ENCODE results near the gene SLC16A11. TPM values are rescaled to one million over a fixed set of nuclear protein-coding genes. Genes with fewer than 3 reads are reported as not detected.

Gene SLC16A11
- total and polyA plus RNA-seq, 10 of the 15 experiments (the other 5 are each of a cell fraction or from before 2014, with no cell fraction given): 0.11 to 2.7 (median 0.84) TPM

DNA sequence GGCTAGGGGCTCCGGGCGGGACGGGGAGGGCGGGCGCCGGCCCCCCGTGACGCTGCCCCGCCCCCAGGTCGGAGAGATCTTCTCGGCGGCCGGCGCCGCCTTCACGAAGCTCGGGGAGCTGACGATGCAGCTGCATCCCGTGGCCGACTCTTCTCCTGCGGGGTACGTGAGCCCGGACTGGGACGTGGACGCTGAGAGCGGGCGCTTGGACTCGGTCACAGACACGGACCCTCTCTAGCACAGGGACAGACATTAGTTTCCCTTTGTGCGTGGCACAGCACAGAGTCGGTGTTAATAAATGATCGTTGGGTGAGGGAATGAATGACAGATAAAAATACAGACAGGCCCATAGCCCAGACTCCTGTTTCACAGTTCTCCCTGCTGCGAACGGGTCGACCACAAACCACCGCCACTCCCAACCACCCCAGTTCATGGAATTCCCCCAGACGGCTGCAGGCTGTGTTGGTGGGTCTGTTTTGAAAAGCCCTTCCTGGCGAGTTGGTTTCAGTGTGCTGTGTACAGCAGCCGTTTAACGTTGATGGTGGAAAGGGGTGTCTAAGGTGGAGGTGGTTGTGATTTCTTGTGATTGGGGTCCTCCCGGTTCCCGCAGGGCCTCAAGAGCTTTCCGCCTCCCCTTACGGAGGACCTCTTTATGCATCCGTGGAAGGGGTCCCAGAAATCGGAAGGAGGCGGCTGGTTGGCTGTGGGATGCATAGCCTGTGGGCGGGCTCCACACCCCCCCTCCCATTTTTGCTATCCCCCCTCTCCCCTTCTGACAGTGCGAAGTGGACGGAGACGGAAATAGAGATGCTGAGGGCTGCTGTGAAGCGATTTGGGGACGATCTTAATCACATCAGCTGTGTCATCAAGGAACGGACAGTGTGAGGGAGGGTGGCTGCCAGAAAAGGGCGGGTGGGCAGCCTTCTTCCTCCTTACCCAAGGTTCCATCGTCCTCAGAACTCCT, 28.6 kb downstream of the SLC16A11 start (continued):
- no peak for TF ChIP-seq CEBPZ (IDR thresholded peaks at IDR 0.05; ENCODE audit: low read depth, low read length)
- no peak for TF ChIP-seq NFXL1 (IDR thresholded peaks at IDR 0.05; ENCODE audit: borderline replicate concordance)
- peak; percentile 66; the same call in 1 of the 2 replicates for TF ChIP-seq NKRF (conservative IDR thresholded peaks at IDR 0.05)
- TF ChIP-seq SIX5 (IDR thresholded peaks at IDR 0.05; ENCODE audit: low read depth, low read length, severe bottlenecking): no peak
- TF ChIP-seq, protein P1, sequence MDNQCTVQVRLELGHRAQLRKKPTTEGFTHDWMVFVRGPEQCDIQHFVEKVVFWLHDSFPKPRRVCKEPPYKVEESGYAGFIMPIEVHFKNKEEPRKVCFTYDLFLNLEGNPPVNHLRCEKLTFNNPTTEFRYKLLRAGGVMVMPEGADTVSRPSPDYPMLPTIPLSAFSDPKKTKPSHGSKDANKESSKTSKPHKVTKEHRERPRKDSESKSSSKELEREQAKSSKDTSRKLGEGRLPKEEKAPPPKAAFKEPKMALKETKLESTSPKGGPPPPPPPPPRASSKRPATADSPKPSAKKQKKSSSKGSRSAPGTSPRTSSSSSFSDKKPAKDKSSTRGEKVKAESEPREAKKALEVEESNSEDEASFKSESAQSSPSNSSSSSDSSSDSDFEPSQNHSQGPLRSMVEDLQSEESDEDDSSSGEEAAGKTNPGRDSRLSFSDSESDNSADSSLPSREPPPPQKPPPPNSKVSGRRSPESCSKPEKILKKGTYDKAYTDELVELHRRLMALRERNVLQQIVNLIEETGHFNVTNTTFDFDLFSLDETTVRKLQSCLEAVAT (IDR thresholded peaks at IDR 0.05): peak; percentile 80
- no peak for TF ChIP-seq CHD2 (IDR thresholded peaks at IDR 0.05; ENCODE audit: borderline replicate concordance, low read depth, low read length)
- no peak for TF ChIP-seq ESRRA (IDR thresholded peaks at IDR 0.05; ENCODE audit: low read length)
- TF ChIP-seq PBX3 (IDR thresholded peaks at IDR 0.05; ENCODE audit: insufficient replicate concordance, low read depth, low read length): no peak
- TF ChIP-seq CBX5 (IDR thresholded peaks at IDR 0.05; ENCODE audit: low read depth): no peak
- no peak for TF ChIP-seq RAD51 (IDR thresholded peaks at IDR 0.05)
- TF ChIP-seq EED (IDR thresholded peaks at IDR 0.05; ENCODE audit: low read depth): peak; percentile 35; the same call in 1 of the 2 replicates
- TF ChIP-seq TARDBP (IDR thresholded peaks at IDR 0.05; ENCODE audit: borderline replicate concordance): no peak; the same call in 1 of the 2 replicates
- TF ChIP-seq RAD21 (IDR thresholded peaks at IDR 0.05; ENCODE audit: insufficient read depth, low read depth, low read length): no peak
- 0 out of 4 replicates have a peak, but pooled peaks of 1 of the 2 experiments have one; percentile 13 for TF ChIP-seq SRF (IDR thresholded peaks at IDR 0.05; ENCODE audit: low read depth in 2 of 2, low read length in 2 of 2)
- no peak for TF ChIP-seq JUNB (IDR thresholded peaks at IDR 0.05)
- no peak for TF ChIP-seq PRDM15 (CRISPR knock-in tag; IDR thresholded peaks at IDR 0.05)

All from GM12878 (cell line).